Cerebellar nuclear complex (tissue), 1 donor: ENCODE data around the gene MUC5B.
"Not testable (repeated sequence)": the region's sequence is repeated elsewhere in the genome, so short reads cannot be mapped to it uniquely, and the experiment has no call there.

ENCODE experiments used
- DNase-seq, 2 experiments: peaks; one replicate each; lab custom pipeline; 2025; lab: John Stamatoyannopoulos, UW

MUC5B gene

DNA sequence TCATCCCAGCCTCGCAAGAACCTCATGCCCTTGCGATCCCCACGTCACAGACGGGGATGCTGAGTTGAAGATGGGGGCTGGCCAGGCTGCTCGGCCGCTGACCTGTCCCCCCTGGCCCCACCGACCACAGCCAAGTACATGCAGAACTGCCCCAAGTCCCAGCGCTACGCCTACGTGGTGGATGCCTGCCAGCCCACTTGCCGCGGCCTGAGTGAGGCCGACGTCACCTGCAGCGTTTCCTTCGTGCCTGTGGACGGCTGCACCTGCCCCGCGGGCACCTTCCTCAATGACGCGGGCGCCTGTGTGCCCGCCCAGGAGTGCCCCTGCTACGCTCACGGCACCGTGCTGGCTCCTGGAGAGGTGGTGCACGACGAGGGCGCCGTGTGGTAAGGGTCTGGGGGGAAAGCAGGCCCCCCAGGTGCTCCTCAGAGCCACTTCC is 10.0 kb downstream of the MUC5B start:
- no peak for DNase-seq

DNA sequence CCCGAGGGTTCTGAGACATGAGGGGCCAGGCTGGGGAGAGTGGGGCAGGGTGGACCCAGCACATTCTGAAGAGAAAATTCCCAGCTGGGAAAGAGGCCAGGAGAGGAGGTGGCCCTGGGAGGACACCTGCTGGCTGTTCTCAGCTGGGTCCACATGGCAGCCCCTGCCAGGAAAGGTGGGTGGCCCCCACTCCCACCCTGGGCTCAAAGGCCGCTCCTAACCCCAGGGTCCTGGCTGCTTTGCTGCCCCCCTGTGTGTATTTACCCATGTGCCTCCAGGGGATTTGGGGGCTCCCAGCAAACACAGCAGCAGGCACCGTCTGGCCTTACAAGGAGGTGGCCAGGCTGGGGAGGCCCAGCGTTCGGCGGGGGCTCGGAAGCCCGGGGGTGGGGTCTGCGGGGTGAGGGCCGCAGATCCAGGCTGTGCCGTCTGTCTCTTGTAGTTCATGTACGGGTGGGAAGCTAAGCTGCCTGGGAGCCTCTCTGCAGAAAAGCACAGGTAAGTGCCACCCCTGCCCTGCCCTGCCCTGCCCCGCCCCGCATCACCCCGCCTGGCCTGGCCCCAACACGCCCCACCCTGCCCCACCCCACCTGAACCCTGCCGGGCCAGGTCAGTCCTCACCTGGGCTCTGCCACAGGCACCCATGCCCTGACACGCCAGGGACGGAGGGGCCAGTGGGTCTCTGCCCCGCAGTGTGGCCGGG is 10.6 kb downstream of the MUC5B start:
- no peak for DNase-seq

DNA sequence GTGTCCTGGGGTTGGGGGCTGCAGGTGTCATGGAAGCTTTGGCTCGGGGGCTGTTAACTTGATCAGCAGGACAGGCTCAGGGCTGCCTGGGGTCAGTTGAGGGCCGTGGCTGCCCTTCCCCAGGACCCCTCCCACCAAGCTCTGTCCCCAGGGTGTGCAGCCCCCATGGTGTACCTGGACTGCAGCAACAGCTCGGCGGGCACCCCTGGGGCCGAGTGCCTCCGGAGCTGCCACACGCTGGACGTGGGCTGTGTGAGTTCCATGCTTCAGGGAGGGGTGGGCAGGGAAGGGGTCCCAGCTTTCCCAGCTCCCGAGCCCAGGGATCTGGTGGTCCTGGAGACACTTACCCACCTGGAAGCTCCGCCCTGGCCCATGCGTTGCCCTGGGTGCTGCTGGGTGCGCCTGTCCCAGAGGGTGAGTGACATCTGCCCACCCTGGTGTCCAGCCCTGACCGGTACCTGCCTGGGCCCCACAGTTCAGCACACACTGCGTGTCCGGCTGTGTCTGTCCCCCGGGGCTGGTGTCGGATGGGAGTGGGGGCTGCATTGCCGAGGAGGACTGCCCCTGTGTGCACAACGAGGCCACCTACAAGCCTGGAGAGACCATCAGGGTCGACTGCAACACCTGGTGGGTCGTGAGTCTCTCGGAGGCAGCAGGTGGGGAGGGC is 11.3 kb downstream of the MUC5B start:
- no peak for DNase-seq

DNA sequence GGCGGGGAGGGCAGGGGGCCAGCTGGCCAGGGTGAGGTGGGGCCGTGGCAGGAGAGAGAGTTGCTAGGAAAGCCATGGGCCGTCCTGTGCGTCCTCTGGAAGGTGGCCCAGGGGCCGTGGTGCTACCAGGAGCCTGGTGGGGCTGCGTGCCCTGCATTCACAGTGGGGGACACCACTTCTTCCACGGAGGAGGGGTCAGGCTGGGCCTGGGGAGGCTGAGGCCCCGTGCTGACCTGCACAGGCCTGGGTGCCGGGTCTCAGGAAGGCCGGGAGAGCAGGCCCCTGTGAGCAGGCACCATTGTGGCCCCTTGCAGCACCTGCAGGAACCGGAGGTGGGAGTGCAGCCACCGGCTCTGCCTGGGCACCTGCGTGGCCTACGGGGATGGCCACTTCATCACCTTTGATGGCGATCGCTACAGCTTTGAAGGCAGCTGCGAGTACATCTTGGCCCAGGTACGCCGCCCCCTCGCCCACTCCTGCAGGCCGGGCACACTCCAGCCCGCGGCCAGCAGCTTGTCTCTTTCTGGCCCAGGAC is 12.0 kb downstream of the MUC5B start:
- DNase-seq = no peak

DNA sequence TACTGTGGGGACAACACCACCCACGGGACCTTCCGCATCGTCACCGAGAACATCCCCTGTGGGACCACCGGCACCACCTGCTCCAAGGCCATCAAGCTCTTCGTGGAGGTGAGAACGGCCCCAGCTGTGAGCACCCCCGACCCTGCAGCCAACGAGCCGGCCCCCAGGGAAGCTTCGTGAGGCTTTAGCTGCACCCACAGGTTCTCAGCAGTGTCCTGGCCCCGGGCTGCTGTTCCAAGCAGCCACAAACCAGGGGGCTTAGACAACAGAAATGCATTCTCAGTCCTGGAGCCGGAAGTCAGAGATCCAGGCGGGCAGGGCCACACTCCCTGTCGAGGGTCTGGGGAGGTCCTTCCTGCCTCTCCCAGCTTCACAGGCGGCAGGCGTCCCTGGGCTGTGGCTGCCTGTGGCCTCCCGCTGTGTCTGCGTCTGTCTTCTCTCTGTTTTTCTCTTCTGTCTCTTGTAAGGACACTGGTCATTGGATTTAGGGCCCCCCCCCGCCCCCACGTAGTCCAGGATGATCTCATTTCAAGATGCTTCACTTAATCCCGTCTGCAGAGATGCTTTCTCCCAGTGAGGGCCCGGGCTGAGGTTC is 12.5 kb downstream of the MUC5B start:
- no peak for DNase-seq

DNA sequence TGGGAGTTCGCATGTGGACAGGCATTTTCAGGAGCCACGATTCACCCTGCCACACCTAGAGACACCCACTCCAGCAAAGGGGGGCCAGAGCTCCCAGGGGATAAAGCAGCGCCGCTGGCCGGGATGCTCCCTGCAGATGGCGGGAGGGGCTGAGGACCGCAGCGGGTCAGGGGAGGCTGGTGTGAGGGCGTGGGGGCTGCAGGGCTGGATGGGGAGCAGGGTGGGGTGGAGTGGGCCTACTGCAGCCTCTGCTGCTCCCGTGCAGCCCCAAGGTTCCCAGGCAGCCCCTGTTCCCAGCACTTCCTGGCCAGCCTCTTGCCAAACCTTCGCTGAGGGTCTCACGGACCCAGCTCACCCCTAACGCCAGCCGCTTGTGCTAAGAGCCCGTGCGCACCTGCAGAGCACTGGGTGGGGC is 13.0 kb downstream of the MUC5B start:
- no peak for DNase-seq

DNA sequence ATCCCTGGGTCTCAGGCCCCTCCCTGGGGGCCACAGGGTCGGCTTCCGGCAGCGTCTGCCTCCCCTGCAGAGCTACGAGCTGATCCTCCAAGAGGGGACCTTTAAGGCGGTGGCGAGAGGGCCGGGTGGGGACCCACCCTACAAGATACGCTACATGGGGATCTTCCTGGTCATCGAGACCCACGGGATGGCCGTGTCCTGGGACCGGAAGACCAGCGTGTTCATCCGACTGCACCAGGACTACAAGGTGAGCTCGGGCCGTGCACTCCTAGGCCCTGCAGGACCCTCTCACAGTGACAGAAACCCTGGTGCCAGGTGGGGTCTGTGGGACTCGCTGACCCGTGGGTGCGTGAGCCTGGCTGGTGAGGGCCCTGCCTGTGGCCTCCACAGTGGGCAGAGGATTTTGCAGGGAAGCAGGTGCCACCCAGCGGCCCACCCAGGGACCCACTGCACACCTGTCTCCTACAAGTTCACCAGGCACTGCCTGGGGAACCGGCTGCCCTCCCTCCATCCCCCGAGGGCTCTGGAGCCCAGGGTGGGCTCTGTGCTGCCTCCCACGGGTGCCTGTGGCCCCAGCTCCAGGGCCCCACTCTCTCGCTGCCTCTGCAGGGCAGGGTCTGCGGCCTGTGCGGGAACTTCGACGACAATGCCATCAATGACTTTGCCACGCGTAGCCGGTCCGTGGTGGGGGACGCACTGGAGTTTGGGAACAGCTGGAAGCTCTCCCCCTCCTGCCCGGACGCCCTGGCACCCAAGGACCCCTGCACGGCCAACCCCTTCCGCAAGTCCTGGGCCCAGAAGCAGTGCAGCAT is 13.7 kb downstream of the MUC5B start:
- DNase-seq = no peak

DNA sequence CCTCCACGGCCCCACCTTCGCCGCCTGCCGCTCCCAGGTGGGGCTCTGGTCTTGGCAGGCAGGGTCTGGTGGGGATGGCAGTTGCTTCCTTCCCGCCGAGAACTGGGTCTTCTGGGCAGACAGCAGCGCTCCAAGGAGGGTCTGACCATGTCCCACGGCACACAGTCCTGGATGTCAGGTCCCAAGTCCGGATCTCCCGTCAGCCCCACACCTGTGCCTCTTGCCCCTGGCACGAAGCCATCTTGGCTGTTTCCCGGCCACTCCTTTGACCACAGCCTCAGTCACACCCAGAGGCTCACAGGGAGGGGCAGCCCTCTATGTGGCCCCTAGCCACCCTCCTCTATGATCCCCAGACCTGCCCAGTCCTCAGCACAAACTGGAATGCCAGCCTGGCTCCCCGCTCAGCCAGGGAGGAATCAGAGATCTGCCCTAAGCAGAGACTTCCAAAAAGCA is 14.3 kb downstream of the MUC5B start:
- no peak for DNase-seq

DNA sequence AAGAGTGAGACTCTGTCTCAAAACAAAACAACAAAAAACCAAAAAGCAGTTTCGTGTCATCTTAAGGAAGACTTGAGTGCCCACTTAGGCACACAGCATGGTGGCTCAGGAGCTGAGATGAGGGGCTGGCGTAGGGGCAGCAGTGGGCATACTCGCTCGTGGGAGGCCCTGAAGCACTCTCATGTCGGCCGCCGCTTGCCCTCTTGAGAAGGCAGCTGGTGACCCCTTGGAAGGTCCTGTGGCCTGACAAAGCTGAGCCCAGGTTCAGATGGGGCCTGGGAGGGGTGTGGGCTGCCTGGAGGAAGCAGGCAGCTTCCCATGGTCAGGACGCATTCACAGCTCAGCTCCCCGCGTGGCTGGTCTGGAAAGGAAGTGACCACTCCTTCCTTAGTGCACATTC is 15.0 kb downstream of the MUC5B start:
- DNase-seq = no peak

DNA sequence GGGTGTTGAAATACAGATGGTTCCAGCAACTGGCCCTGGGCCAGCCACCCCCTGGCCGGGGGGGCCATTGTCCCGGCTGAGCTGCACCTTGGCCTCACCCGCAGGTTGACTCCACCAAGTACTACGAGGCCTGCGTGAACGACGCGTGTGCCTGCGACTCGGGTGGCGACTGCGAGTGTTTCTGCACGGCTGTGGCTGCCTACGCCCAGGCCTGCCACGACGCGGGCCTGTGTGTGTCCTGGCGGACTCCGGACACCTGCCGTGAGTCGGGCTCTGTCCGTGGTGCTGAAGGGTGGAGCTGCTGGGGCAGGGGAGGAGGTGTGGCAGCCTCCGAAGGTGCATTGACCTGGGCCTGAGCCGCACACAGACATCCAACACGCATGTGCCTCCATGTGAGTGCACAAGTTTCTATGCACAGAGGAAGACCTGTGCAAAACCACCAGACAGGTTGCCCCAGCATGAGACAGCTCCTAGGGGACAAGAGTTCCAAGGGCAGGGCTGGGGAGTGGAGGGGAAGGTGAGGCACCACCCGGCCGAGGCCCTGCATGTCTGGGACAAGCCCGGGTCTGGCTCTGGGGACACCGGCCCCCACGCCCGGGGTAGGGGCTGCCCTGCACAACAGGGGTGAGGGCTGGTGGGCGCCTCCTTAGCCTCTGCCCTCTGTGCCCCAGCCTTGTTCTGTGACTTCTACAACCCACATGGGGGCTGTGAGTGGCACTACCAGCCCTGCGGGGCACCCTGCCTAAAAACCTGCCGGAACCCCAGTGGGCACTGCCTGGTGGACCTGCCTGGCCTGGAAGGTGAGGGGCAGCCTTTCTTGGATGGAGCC is 16.1 kb downstream of the MUC5B start:
- no peak for DNase-seq

DNA sequence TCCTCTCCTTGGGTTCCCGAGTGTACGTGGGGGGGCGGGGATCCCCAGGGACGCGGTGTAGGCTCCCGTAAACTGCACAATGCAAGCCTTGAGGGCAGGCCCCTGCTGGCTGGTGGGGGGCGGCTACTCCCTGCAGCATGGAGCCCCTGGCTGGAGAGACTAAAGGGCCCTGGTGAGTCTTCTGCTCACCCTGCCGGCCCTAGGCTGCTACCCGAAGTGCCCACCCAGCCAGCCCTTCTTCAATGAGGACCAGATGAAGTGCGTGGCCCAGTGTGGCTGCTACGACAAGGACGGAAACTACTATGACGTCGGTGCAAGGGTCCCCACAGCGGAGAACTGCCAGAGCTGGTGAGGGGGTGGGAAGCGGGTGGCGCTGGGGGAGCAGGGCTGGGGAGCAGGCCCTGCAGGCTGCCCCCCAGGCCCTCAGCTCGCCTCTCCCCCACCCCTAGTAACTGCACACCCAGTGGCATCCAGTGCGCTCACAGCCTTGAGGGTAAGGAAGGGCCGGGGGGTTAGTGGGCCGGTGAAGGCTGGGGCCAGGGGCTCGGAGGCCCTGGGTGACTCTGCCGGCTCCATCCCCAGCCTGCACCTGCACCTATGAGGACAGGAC is 16.8 kb downstream of the MUC5B start:
- no peak for DNase-seq

DNA sequence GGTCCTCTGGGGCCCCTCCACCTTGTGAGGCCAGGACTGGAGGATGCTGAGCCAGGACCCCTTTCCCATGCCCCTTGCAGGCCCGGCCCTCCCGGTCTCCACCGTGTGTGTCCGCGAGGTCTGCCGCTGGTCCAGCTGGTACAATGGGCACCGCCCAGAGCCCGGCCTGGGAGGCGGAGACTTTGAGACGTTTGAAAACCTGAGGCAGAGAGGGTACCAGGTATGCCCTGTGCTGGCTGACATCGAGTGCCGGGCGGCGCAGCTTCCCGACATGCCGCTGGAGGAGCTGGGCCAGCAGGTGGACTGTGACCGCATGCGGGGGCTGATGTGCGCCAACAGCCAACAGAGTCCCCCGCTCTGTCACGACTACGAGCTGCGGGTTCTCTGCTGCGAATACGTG is 17.9 kb downstream of the MUC5B start:
- no peak for DNase-seq

DNA sequence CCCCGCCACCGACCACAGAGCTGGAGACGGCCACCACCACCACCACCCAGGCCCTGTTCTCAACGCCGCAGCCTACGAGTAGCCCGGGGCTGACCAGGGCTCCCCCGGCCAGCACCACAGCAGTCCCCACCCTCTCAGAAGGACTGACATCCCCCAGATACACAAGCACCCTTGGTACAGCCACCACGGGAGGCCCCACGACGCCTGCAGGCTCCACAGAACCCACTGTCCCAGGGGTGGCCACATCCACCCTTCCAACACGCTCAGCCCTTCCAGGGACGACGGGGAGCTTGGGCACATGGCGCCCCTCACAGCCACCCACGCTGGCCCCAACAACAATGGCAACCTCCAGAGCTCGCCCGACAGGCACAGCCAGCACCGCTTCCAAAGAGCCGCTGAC is 18.8 kb downstream of the MUC5B start:
- DNase-seq = no peak

DNA sequence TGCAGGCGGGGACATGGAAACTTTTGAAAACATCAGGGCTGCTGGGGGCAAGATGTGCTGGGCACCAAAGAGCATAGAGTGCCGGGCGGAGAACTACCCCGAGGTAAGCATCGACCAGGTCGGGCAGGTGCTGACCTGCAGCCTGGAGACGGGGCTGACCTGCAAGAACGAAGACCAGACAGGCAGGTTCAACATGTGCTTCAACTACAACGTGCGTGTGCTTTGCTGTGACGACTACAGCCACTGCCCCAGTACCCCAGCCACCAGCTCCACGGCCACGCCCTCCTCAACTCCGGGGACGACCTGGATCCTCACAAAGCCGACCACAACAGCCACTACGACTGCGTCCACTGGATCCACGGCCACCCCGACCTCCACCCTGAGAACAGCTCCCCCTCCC is 19.4 kb downstream of the MUC5B start:
- DNase-seq = no peak

DNA sequence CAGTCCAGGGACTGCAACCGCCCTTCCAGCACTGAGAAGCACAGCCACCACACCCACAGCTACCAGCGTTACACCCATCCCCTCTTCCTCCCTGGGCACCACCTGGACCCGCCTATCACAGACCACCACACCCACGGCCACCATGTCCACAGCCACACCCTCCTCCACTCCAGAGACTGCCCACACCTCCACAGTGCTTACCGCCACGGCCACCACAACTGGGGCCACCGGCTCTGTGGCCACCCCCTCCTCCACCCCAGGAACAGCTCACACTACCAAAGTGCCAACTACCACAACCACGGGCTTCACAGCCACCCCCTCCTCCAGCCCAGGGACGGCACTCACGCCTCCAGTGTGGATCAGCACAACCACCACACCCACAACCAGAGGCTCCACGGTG is 19.9 kb downstream of the MUC5B start:
- DNase-seq = not testable (repeated sequence)

DNA sequence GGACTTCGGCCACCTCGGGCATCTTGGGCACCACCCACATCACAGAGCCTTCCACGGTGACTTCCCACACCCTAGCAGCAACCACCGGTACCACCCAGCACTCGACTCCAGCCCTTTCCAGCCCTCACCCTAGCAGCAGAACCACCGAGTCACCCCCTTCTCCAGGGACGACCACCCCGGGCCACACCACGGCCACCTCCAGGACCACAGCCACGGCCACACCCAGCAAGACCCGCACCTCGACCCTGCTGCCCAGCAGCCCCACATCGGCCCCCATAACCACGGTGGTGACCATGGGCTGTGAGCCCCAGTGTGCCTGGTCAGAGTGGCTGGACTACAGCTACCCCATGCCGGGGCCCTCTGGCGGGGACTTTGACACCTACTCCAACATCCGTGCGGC is 20.7 kb downstream of the MUC5B start:
- DNase-seq = not testable (repeated sequence)

DNA sequence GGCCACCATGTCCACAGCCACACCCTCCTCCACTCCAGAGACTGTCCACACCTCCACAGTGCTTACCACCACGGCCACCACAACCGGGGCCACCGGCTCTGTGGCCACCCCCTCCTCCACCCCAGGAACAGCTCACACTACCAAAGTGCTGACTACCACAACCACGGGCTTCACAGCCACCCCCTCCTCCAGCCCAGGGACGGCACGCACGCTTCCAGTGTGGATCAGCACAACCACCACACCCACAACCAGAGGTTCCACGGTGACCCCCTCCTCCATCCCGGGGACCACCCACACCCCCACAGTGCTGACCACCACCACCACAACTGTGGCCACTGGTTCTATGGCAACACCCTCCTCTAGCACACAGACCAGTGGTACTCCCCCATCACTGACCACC is 21.7 kb downstream of the MUC5B start:
- not testable (repeated sequence) for DNase-seq

DNA sequence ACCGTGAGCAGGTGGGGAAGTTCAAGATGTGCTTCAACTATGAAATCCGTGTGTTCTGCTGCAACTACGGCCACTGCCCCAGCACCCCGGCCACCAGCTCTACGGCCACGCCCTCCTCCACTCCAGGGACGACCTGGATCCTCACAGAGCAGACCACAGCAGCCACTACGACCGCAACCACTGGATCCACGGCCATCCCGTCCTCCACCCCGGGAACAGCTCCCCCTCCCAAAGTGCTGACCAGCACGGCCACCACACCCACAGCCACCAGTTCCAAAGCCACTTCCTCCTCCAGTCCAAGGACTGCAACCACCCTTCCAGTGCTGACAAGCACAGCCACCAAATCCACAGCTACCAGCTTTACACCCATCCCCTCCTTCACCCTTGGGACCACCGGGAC is 22.9 kb downstream of the MUC5B start:
- DNase-seq = not testable (repeated sequence)

DNA sequence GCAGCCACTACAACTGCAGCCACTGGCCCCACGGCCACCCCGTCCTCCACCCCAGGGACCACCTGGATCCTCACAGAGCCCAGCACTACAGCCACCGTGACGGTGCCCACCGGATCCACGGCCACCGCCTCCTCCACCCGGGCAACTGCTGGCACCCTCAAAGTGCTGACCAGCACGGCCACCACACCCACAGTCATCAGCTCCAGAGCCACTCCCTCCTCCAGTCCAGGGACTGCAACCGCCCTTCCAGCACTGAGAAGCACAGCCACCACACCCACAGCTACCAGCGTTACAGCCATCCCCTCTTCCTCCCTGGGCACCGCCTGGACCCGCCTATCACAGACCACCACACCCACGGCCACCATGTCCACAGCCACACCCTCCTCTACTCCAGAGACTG is 23.4 kb downstream of the MUC5B start:
- not testable (repeated sequence) for DNase-seq

DNA sequence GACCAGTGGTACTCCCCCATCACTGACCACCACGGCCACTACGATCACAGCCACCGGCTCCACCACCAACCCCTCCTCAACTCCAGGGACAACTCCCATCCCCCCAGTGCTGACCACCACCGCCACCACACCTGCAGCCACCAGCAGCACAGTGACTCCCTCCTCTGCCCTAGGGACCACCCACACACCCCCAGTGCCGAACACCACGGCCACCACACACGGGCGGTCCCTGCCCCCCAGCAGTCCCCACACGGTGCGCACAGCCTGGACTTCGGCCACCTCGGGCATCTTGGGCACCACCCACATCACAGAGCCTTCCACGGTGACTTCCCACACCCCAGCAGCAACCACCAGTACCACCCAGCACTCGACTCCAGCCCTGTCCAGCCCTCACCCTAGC is 24.2 kb downstream of the MUC5B start:
- DNase-seq = not testable (repeated sequence)

DNA sequence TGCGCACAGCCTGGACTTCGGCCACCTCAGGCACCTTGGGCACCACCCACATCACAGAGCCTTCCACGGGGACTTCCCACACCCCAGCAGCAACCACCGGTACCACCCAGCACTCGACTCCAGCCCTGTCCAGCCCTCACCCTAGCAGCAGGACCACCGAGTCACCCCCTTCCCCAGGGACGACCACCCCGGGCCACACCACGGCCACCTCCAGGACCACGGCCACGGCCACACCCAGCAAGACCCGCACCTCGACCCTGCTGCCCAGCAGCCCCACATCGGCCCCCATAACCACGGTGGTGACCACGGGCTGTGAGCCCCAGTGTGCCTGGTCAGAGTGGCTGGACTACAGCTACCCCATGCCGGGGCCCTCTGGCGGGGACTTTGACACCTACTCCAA is 26.1 kb downstream of the MUC5B start:
- DNase-seq = not testable (repeated sequence)
